Keratinocyte (primary cell): Measurements from ENCODE around the gene ELF2.

ENCODE experiments used
- EZH2 ChIP-seq: IDR thresholded peaks from one replicate; pipeline ENCODE4 v1.6.1; 2012; ENCODE audit warnings: inconsistent platforms, mild to moderate bottlenecking, low read length, moderate library complexity
- TF ChIP-seq, protein P1 (sequence below), 3 experiments: IDR thresholded peaks in 1 of 3; conservative IDR thresholded peaks in 1 of 3; optimal IDR thresholded peaks in 1 of 3; 2 replicates in 2 of 3; 3 replicates in 1 of 3; pipeline versions ENCODE3 to v1.5.1; 2011; ENCODE audit warnings: low read length in 3 of 3, mild to moderate bottlenecking in 3 of 3, moderate library complexity in 2 of 3, control low read depth in 1 of 3, inconsistent platforms in 1 of 3; ENCODE audit not compliant: insufficient read depth in 2 of 3; ENCODE audit errors: extremely low read depth in 1 of 3

DNA sequence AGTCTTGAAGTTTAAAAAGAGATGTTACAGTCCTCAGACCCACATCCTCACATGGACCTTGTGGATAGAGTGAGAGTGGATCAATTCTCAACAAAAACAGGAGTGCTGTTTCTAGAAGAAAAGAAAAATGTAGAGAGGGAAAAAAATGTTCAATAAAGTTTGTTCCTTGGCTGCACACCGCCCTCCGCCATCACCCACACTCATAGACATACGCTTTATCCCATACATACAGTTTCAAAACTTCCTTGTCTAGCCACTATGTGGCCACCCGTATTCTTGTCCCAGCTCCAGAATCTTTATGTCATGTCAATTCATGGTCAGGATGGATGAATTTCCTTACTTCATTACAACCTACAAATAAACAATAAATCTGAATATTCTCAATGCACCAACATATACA lies 23.5 kb upstream of the ELF2 start:
- TF ChIP-seq, protein P1, sequence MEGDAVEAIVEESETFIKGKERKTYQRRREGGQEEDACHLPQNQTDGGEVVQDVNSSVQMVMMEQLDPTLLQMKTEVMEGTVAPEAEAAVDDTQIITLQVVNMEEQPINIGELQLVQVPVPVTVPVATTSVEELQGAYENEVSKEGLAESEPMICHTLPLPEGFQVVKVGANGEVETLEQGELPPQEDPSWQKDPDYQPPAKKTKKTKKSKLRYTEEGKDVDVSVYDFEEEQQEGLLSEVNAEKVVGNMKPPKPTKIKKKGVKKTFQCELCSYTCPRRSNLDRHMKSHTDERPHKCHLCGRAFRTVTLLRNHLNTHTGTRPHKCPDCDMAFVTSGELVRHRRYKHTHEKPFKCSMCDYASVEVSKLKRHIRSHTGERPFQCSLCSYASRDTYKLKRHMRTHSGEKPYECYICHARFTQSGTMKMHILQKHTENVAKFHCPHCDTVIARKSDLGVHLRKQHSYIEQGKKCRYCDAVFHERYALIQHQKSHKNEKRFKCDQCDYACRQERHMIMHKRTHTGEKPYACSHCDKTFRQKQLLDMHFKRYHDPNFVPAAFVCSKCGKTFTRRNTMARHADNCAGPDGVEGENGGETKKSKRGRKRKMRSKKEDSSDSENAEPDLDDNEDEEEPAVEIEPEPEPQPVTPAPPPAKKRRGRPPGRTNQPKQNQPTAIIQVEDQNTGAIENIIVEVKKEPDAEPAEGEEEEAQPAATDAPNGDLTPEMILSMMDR (optimal IDR thresholded peaks at IDR 0.05 in 1 of 3, IDR thresholded peaks at IDR 0.05 in 1 of 3, conservative IDR thresholded peaks at IDR 0.05 in 1 of 3; ENCODE audit: extremely low read depth in 1 of 3, insufficient read depth in 2 of 3, low read length in 3 of 3), result no peak
- no peak for TF ChIP-seq EZH2
